GM18505 (cell line): ENCODE measurements around the gene SPEG.

Source experiments
- ATAC-seq: cut with Tn5 transposase; IDR thresholded peaks from one replicate; pipeline ENCODE4 v1.9.1; 2021; ENCODE audit not compliant: unreplicated experiment
- POLR2A ChIP-seq: IDR thresholded peaks from 4 replicates; pipeline ENCODE4 v1.6.1; 2011; ENCODE audit warnings: borderline replicate concordance; ENCODE audit not compliant: insufficient read depth, insufficient read length; ENCODE audit errors: extremely low read depth

The SPEG gene

DNA sequence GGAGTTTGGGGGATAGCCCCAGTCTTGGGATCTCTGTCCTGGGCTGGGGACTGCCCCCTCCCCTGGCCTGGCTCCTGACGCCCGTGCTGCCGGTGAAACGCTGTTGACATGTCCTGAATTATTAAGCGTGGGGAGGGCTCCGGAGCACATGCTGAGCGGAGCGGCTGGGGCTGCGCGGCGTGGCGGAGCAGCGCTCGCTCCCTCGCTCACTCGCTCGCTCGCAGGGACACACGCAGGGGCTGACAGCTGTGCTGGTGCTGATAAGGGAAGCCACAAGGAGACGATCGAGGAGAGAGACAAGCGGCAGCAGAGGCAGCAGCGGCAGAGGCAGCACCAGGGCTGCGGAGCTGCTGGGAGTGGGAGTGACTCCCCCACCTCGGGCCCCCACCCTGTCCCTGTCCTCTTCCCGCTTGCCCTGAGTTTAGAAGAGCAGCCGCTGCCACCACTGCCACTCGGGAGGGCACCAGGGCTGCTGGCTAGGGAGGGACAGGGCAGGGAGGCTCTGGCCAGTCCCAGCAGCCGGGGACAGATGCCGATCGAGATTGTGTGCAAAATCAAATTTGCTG is 79.6 kb downstream of the SPEG start, which contains the start of gene ASIC4:
TSS of gene ASIC4 (plus strand) at position 287 of the 566 bp plus-strand sequence. CDS start at position 530, 243 bp downstream.
- ATAC-seq: no peak
- no peak for TF ChIP-seq POLR2A

DNA sequence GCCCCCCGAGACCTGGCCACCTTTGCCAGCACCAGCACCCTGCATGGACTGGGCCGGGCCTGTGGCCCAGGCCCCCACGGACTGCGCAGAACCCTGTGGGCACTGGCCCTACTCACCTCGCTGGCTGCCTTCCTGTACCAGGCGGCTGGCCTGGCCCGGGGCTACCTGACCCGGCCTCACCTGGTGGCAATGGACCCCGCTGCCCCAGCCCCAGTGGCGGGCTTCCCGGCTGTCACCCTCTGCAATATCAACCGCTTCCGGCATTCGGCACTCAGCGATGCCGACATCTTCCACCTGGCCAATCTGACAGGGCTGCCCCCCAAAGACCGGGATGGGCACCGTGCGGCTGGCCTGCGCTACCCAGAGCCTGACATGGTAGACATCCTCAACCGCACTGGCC is 80.2 kb downstream of the SPEG start:
- ATAC-seq: no peak
- TF ChIP-seq POLR2A: no peak

DNA sequence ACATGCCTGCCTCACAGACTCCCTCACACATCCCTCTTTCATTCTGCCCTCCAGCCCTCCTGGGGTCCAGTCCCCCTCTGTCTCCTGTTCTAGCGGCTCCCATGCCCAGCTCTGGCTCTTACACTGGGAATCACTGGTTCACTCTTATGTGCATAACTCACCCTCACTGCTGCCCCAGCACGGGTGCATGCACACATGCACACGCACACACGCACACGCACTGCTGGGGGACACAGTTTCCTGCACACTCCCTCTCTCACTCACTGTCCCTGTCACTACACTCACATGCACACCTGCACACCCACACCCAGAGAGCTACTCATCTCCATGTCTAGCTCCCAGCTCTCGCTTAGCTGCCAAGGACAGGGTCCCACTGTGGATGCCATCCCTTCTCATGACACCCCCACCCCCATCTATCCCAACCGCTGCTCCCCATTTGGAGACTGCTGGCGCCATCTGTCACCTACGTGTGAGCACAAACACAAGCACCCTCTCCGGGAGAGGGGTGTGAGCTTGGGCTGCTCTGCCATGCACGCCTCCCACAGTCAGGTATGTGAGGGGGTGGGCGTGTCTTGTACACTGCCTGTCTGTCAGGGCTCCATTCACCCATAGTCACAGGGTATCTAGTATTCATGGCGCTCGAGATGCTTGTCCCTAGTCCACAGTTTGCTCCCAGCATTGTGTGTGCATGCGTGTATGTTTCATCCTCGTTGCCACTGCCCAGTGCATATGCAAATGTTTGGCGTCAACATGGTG is 81.4 kb downstream of the SPEG start:
- no peak for ATAC-seq
- no peak for TF ChIP-seq POLR2A

DNA sequence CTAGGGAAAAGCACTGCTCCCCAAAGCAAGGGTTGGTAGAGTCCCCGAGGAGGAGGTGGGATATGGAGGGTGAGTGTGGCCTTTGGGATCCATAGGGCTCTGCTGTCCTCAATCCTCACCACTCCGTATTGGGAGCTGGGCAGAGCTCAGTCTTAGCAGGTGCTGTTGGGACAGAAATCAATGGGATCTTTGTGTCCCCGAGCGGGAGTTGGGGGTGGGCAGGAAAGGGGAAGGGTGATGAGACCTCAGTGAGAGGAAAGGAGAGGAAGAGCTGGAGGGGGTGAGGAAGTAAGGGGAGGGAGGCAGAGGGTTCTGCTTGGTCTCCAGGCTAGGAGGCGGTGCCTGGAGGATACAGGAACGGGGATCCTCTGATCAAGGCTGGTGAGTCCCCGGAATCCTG is 82.2 kb downstream of the SPEG start:
- no peak for ATAC-seq
- no peak for TF ChIP-seq POLR2A

DNA sequence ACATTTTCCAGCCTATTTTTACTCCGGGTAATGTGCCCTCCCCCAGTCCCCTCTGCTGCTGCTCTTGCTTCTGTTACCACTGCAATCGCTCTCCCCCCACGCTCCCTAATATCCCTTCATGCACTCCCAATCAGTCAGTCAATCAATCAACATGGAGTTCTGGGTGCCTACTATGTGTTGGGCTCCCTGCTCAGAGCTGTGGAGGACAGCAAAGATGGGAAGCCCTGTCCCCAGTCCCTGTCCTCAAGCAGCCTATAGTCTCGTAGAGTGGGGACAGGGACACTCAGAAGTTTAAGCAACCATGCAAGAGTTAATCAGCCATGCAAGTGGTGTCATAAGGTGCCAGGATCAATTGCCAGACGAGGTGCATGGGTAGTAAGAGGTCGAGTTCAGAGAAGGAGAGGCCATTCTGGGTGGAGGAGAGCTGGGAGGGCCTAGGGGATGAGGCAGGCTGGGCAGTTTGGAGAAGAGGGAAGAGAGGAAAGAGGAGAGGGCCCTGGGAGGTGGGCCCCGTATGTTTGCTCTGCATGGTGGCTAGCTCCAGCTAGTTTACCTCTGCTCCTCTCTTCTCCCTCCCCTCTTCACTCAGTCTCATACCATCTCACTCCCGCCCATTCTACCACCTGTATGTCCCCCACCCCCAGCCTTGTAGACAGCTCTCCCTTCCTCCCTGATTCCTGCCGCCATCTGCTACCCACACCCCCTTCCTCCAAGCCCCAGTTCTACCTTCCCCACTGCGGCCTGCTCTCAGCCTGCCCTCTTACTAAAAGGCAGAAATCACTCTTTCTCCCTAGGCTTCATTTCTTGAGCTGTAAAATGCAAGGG is 83.5 kb downstream of the SPEG start:
- no peak for ATAC-seq
- no peak for TF ChIP-seq POLR2A

DNA sequence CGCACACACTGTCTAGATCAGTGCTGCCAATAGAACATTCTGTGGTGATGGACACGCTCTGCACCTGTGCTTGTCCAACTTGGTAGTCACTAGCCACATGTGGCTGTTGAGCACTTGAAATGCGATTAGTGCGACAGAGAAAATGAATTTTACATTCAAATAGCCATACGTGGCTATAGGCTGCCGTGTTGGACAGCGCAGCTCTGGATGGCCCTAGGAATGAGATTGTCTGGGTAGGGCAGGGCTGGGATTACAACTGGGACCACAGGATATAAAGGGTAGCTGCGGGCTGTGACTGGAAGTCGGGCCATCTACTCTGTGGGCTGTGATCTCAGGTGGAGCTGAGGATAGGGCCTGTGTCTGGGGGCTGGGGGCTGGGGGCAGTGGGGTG is 84.9 kb downstream of the SPEG start:
- no peak for ATAC-seq
- TF ChIP-seq POLR2A: no peak

DNA sequence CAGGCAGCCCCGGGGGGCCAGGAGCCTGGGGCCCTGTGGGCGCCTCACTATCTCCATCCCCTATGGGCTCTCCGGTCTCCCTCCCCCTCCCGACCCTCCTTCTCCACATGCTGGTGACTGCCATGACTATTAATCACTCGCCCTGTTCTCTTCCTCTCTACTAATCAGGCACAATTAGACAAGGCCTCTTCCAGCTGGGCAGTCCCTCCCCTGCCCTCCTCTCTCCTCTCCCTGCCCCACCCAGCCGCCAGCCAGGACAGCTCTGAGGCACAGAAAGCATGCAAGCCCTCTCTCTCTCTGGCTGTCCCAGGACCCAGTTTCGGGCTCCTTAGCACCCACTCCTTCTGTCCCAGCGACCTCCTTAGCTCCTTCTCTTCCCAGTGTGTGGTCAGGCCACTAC is 85.4 kb downstream of the SPEG start:
- ATAC-seq: no peak

DNA sequence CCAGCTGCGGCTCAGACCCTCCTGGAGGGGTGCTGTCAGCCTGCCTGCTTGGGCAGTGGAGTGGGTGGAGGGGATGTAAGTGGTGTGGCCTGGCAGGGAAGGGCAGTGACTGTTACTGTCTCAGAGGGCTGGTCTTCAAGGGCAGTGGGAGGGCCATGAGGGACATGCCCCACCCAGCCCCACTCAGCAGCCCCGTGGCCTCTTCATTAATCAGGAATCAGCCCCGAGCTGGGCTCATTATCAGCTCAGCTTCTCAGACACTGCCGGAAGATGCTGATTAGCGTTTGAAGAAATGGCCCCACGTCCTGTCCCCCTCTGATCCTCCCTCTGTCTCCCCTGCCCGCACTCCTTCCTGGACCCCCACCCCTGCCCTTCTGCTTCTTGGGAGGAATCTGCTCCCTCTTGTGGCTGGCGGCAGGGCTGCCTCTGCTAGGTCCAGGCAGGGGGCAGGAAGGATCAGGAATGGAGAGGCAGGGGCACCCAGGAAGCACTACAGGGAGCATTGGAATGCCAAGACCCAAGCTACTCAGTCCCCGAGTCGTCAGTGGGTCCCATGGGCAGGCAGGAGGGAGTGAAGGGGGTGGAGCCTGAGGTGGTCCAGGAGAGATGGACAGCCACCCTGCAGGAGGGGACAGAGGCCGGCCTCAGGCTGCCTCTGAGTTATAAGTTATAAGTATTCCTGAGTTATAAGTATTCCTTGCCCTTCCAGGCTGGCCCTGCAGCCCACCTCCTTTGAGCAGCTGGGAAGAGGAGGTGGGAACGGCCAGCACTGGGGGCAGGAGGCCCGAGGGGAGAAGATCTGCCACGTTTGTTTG is 86.6 kb downstream of the SPEG start:
- TF ChIP-seq POLR2A: no peak
- no peak for ATAC-seq

More for the DNA sequence above, 85.4 kb downstream of the SPEG start:
- TF ChIP-seq POLR2A: no peak

DNA sequence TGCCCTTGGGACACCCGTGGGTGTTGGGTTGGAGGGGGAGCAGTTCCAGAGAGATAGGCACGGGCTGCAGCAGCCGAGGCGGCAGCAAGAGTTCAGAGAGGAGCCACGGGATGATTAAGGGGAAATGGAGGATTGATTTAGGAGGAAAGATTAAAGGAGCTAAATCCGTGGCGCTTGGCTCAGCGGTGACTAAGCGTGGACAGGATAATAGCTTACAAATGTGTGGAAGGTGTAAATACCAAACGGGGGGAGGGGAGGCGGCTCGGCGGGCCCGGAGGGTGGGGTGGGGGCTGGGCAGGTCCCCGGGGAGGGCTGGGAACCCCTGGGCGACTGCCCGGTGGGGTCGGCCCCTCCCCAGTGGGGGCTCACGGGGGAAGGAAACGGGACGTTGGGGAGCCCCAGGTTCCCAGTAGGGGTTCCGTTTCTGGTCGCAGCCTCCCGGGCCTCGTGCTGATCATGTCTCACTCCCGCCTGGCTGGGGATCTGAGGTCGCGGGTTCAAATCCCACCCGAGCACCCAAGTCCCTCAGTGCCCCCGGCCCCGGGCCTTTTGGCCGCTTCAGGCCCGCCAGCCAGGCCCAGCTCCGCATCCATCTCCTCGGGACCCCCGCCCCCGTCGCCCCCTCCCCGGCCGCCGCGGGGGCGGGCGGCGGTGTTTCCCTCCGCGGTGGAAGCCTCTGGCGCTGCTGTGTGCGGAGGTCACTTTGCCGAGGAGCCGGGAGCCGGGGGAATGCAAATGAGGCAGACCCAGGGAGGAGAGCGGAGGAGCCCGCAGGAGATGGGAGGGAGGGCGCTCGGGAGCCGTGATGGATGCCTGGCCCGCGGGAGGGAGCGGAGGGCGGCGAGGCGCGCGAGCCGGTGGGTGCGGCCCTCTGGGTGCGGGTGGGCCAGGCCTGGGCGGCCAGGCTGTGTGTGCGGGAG is 87.7 kb downstream of the SPEG start:
- TF ChIP-seq POLR2A: no peak
- ATAC-seq: no peak

DNA sequence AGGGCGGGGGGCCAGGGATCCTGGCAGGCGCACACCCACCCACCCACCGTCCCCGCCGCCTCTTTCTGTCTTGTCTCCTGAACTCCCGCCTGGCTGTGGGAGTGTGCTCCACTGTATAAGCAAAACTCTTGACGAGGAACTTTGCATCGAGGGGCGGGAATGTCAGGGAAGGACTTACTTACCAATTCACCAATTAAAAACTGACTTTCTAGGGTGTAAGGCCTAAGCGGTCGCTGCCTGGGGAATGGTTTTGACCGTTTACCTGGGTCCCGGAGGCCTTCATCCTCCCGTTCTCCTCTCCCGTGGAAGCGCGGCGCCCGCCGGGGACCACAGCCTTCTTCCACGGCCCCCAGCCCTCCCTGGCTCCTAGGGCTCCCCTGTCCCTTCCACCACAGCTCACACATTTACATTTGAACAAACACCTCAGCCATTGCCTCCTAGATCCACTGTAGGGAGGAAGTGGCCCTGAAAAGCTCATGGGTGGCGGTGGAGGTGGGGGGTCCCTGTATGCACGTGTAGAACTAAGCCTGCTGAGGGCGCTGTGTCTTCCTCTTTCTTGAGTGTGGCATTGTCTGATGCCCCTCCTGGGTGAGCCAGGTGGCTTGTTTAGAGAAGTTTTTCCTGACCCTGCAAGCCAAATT is 88.5 kb downstream of the SPEG start:
- no peak for TF ChIP-seq POLR2A
- ATAC-seq: no peak

DNA sequence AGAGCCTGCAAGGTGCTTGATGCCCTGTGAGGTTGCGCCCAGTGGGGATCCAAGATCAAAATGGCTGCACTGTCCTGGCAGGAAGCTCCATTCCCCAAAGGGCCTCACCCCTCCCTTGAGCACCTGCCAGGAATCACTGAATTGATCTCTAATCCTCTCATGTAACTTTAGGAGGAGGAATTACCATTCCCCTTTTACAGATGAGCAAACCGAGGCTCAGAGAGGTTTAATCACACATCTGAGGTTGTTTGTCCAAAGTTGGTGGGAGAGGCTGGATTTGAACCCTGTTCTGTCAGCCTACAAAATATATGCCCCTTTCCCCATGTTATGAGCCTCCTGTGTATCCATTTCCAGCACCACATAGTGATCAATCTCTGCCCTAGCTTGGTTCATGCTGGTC is 90.2 kb downstream of the SPEG start:
- no peak for ATAC-seq
- TF ChIP-seq POLR2A: no peak
